ENCODE data around the gene FAM151B.

Gene FAM151B

DNA sequence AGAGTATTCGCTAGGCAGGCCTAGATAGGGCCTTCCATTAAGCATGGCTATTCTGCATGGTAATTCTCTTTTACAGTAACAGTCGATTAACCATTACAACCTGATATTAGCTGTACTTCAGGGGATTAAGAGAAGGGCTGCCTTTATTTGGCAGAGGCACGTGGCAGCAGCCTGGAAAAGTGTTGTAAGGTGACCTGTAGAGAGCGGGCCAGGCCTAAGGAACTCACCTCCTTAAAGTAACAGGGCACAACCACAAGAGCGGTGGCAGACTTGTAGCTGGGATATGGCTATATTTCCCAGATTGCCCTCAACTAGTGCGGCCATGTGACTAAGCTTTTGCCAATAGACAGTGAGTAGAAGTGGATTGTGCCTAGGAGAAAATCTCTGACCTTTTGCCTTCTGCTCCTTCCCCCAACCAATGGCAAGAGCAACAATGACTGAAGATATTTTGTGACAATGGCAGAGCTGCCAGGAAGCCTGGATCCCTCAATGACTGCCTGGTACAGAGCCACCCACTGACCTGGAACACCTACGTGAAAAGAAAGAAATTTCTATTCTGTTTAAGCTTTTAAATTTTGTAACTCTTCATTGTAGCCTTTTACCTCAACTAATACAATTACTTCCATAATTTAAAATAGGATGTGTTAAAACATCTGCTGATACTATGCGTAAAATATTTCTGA is 101.1 kb downstream of the FAM151B start:
- no peak for DNase-seq (ENCODE audit: low read depth in 1 of 2, low spot score in 1 of 2)

DNA sequence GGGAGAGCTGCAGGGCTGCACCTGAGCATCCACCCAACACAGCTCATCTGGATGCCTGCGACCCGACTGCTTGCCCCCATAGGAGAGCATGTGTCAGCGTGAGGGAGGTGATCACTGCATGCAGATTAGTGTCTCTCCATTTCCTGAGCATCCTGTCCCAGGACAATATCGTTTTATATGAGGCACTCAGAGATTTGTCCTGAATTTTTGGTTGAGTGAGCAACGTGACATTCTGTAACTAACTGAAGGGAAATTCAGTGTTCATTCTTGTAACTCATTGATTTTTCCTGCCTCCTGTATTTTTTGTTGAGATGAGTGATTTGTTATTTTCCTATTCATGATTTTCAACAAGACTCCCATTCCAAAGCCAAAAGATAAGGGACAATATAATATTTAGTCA is 102.9 kb downstream of the FAM151B start:
- no peak for DNase-seq (ENCODE audit: low read depth in 1 of 2, low spot score in 1 of 2)

DNA sequence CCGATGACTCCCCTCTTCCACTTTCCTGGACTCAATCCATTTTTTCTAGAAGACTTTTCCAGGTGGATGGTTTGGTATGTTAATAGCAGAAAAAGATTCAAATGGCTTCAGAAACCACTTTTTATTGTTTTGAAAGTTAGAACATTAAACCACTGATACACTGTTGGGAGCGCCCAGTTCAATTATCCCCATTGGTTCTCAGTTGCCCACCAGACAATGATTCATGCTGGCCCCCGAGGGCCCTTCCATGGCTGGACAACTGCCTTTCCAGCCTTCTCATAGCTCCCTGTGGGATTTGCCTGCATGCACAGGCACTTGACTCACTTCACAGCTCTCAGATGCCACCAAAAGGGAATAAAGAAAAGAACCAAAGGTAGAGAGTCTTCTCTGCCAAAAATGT is 103.5 kb downstream of the FAM151B start:
- DNase-seq (ENCODE audit: low read depth in 1 of 2, low spot score in 1 of 2), result no peak

DNA sequence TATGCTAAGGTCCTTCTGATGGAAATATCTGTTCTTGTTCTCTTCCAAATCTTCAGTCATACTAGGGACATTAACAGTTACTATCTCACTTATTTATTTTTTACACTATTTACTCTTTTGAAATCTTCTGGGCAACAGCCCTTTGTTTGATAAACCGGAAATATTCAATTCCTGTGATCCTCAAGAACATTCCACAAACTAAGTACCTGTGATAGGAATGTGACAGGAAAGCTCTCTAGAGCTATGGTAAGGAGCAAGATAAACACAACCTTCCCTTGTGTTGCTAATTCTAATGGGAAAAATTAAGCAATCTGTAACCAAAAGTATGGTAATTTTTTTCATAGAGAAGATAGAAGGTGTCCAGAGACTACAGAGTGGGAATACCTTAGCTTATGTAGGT is 104.2 kb downstream of the FAM151B start:
- DNase-seq (ENCODE audit: low read depth in 1 of 2, low spot score in 1 of 2), result no peak

Data from stimulated activated CD4-positive, alpha-beta T cell treated with anti-CD3 and anti-CD28 coated beads, Interleukin-15, amount 100 ng/mL, for 1 hour (primary cell).